Measurements from ENCODE around the gene DAB2IP.

Gene DAB2IP

GRCh38 chr9:121663591-121663990, 12.2 kb downstream of the DAB2IP start:
- no peak for DNase-seq (ENCODE audit: low spot score)

GRCh38 chr9:121666294-121666693, 14.9 kb downstream of the DAB2IP start:
- no peak for DNase-seq (ENCODE audit: low spot score)

- DNase-seq (ENCODE audit: low spot score): no peak
These were observed 15.8 kb downstream of the DAB2IP start for GRCh38 chr9:121667214-121667613.

- DNase-seq (ENCODE audit: low spot score): no peak
These were observed 16.5 kb downstream of the DAB2IP start for GRCh38 chr9:121667890-121668289.

GRCh38 chr9:121670431-121670830, 19.0 kb downstream of the DAB2IP start:
- DNase-seq (ENCODE audit: low spot score): no peak

GRCh38 chr9:121671612-121672155, 20.2 kb downstream of the DAB2IP start:
- no peak for DNase-seq (ENCODE audit: low spot score)

- DNase-seq (ENCODE audit: low spot score): peak; percentile 79
These were observed 20.8 kb downstream of the DAB2IP start for GRCh38 chr9:121672213-121672612.

- no peak for DNase-seq (ENCODE audit: low spot score)
These were observed 21.6 kb downstream of the DAB2IP start for GRCh38 chr9:121672986-121673385.

GRCh38 chr9:121673576-121673975, 22.1 kb downstream of the DAB2IP start:
- no peak for DNase-seq (ENCODE audit: low spot score)

- no peak for DNase-seq (ENCODE audit: low spot score)
These were observed 22.6 kb downstream of the DAB2IP start for GRCh38 chr9:121674017-121674416.

- no peak for DNase-seq (ENCODE audit: low spot score)
These were observed 23.5 kb downstream of the DAB2IP start for GRCh38 chr9:121674952-121675351.

GRCh38 chr9:121675381-121675780, 23.9 kb downstream of the DAB2IP start:
- no peak for DNase-seq (ENCODE audit: low spot score)

- peak; percentile 64 for DNase-seq (ENCODE audit: low spot score)
These were observed 24.8 kb downstream of the DAB2IP start for GRCh38 chr9:121675969-121676822.

GRCh38 chr9:121676926-121677325, 25.5 kb downstream of the DAB2IP start:
- DNase-seq (ENCODE audit: low spot score): no peak

GRCh38 chr9:121678501-121679022, 27.1 kb downstream of the DAB2IP start:
- DNase-seq (ENCODE audit: low spot score): no peak

GRCh38 chr9:121679901-121680635, 28.6 kb downstream of the DAB2IP start:
- DNase-seq (ENCODE audit: low spot score): no peak

- no peak for DNase-seq (ENCODE audit: low spot score)
These were observed 30.0 kb downstream of the DAB2IP start for GRCh38 chr9:121681404-121681803.

GRCh38 chr9:121682201-121682600, 30.8 kb downstream of the DAB2IP start:
- DNase-seq (ENCODE audit: low spot score): no peak

- DNase-seq (ENCODE audit: low spot score): no peak
These were observed 31.6 kb downstream of the DAB2IP start for GRCh38 chr9:121682926-121683515.

- no peak for DNase-seq (ENCODE audit: low spot score)
These were observed 32.2 kb downstream of the DAB2IP start for GRCh38 chr9:121683652-121684051.

- no peak for DNase-seq (ENCODE audit: low spot score)
These were observed 33.1 kb downstream of the DAB2IP start for GRCh38 chr9:121684381-121685145.
